RWPE2 (cell line): ENCODE data around the gene CHMP2A.
"Not testable (repeated sequence)": the region's sequence is repeated elsewhere in the genome, so short reads cannot be mapped to it uniquely, and the experiment has no call there.

Source experiments
- ATAC-seq: fragments of 200-7000 bp; cut with Tn5 transposase; 3 replicates; pipeline ENCODE4 v1.9.1; 2021; ENCODE audit warnings: low read depth
- DNase-seq: peaks from one replicate; pipeline ENCODE4 v3.0.0-alpha.2; 2020; ENCODE audit warnings: low spot score
- H3K27ac ChIP-seq: fragments of 450-650 bp; 2 replicates; pipeline ENCODE4 v1.5.1; 2017; ENCODE audit warnings: mild to moderate bottlenecking; ENCODE audit not compliant: poor library complexity, severe bottlenecking
- H3K27me3 ChIP-seq: fragments of 250-450 bp; sonication (Bioruptor Pico); 2 replicates; pipeline ENCODE4 v1.5.1; 2021; ENCODE audit warnings: mild to moderate bottlenecking, moderate library complexity; ENCODE audit not compliant: insufficient read depth, poor library complexity, severe bottlenecking
- H3K36me3 ChIP-seq: fragments of 250-450 bp; sonication (Bioruptor Pico); 2 replicates; pipeline ENCODE4 v1.5.1; 2020; ENCODE audit warnings: low read depth, mild to moderate bottlenecking, moderate library complexity
- H3K4me1 ChIP-seq: fragments of 250-450 bp; sonication (Bioruptor Pico); 2 replicates; pipeline ENCODE4 v1.5.1; 2021; ENCODE audit warnings: mild to moderate bottlenecking, moderate library complexity; ENCODE audit not compliant: insufficient read depth, poor library complexity, severe bottlenecking
- H3K4me3 ChIP-seq: fragments of 250-450 bp; sonication (Bioruptor Pico); 2 replicates; pipeline ENCODE4 v1.5.1; 2021; ENCODE audit warnings: mild to moderate bottlenecking, moderate library complexity; ENCODE audit not compliant: severe bottlenecking
- H3K9me3 ChIP-seq: fragments of 250-450 bp; sonication (Bioruptor Pico); 2 replicates; pipeline ENCODE4 v1.5.1; 2021; ENCODE audit warnings: mild to moderate bottlenecking, moderate library complexity; ENCODE audit not compliant: severe bottlenecking
- TF ChIP-seq, protein P1 (sequence below): fragments of 450-650 bp; IDR thresholded peaks from one replicate; pipeline ENCODE4 v1.5.1; 2017; ENCODE audit warnings: mild to moderate bottlenecking, moderate library complexity; ENCODE audit not compliant: poor library complexity, severe bottlenecking

CHMP2A gene

DNA sequence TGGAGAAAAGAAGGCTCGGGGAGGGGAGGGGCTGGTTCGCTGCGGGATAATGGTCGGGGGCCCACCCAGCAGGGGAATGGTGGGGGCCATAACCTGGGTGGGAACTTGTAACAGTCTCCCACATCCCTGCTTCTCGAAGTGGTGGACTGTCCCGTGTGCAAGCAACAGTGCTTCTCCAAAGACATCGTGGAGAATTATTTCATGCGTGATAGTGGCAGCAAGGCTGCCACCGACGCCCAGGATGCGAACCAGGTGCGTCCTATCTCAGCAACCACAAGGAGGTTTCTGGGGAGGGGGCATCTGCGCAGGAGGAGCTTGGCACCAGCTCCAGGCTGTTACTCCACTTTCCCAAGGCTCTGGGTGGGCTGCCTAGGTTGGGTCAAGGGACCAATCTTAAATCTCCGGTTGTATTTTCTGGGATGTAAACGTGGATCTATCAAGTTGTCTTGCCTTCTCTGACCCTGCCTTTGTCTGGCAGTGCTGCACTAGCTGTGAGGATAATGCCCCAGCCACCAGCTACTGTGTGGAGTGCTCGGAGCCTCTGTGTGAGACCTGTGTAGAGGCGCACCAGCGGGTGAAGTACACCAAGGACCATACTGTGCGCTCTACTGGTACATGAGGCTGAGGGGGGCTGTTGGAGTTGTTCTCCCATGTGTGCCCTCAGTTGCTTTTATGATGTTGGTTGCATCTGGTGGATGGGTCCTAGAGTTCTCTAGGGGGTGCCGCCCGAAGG, 9.5 kb downstream of the CHMP2A start:
- Histone ChIP-seq H3K27me3 (no peaks in the 10 kb centered on the region), H3K4me3 (peak overlapping the region; percentile 82), H3K4me1 (peaks cover 5% of the 10 kb centered on the region), H3K36me3 (peaks cover 55% of the 10 kb centered on the region), H3K27ac (peak overlapping the region; percentile 80), H3K9me3 (no peaks in the 10 kb centered on the region)
- no peak for ATAC-seq
- DNase-seq, result no peak
- TF ChIP-seq, protein P1, sequence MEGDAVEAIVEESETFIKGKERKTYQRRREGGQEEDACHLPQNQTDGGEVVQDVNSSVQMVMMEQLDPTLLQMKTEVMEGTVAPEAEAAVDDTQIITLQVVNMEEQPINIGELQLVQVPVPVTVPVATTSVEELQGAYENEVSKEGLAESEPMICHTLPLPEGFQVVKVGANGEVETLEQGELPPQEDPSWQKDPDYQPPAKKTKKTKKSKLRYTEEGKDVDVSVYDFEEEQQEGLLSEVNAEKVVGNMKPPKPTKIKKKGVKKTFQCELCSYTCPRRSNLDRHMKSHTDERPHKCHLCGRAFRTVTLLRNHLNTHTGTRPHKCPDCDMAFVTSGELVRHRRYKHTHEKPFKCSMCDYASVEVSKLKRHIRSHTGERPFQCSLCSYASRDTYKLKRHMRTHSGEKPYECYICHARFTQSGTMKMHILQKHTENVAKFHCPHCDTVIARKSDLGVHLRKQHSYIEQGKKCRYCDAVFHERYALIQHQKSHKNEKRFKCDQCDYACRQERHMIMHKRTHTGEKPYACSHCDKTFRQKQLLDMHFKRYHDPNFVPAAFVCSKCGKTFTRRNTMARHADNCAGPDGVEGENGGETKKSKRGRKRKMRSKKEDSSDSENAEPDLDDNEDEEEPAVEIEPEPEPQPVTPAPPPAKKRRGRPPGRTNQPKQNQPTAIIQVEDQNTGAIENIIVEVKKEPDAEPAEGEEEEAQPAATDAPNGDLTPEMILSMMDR, result no peak

DNA sequence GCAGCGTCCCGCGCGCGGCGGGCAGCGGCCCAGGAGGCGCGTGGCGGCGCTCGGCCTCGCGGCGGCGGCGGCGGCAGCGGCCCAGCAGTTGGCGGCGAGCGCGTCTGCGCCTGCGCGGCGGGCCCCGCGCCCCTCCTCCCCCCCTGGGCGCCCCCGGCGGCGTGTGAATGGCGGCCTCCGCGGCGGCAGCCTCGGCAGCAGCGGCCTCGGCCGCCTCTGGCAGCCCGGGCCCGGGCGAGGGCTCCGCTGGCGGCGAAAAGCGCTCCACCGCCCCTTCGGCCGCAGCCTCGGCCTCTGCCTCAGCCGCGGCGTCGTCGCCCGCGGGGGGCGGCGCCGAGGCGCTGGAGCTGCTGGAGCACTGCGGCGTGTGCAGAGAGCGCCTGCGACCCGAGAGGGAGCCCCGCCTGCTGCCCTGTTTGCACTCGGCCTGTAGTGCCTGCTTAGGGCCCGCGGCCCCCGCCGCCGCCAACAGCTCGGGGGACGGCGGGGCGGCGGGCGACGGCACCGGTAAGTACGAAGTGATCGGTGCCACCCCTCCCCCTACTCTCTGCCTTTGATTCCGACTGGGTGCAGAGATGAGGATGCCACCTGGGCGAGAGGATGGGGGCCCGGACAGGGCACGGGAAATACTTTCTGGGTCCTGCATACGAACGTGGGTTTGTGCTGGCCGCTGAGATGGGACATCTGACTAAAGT, 10.2 kb downstream of the CHMP2A start:
- Histone ChIP-seq H3K36me3 (peaks cover 48% of the 10 kb centered on the region), H3K9me3 (no peaks in the 10 kb centered on the region), H3K4me1 (peaks cover 5% of the 10 kb centered on the region), H3K27me3 (no peaks in the 10 kb centered on the region), H3K27ac (peak overlapping the region; percentile 80), H3K4me3 (peak overlapping the region; percentile 82)
- DNase-seq (no peak), ATAC-seq (no peak)
- TF ChIP-seq, protein P1, result no peak

DNA sequence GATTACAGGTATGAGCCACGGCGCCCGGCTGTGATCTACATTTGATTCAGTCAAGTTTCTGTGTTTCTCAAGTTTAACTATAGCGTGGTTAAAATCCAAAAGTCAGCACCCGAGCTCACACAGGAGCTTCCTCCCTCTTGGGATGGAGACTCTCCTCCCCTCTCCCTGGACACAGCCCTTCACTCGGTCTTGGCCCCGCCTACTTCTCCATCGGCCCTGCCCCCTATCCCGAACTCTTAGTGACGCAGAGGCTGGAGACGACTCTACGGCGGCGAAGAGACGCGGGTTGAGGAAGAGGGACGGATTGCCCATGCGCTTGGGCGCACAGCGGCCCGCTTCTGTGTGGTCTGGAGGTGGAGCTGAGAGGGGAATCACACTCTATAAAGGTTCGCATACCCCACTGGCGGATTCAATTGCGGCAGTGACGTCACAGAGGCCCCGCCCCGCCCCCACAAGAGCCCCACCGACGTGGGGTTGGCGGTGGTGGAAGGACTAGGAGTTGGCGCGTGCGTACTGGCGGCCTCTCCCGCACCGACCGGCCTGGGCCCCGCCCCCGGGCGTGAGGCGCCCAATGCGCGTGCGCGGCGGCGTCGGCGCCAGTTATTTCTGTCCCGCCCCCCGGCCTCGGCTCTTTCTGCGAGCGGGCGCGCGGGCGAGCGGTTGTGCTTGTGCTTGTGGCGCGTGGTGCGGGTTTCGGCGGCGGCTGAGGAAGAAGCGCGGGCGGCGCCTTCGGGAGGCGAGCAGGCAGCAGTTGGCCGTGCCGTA, 10.9 kb downstream of the CHMP2A start, which contains the start of gene TRIM28:
TSS of gene TRIM28 (plus strand) at position 239 of the 765 bp plus-strand sequence. CDS start 694 bp downstream, outside the sequence.
- Histone ChIP-seq H3K36me3 (peaks cover 40% of the 10 kb centered on the region), H3K4me1 (peaks cover 5% of the 10 kb centered on the region), H3K27me3 (no peaks in the 10 kb centered on the region), H3K27ac (peak within 1 kb of the TSS; percentile 80), H3K9me3 (no peaks in the 10 kb centered on the region), H3K4me3 (peak within 1 kb of the TSS; percentile 82)
- TF ChIP-seq, protein P1, result no peak
- DNase-seq (peak; percentile 96), ATAC-seq (peak; percentile 93)

DNA sequence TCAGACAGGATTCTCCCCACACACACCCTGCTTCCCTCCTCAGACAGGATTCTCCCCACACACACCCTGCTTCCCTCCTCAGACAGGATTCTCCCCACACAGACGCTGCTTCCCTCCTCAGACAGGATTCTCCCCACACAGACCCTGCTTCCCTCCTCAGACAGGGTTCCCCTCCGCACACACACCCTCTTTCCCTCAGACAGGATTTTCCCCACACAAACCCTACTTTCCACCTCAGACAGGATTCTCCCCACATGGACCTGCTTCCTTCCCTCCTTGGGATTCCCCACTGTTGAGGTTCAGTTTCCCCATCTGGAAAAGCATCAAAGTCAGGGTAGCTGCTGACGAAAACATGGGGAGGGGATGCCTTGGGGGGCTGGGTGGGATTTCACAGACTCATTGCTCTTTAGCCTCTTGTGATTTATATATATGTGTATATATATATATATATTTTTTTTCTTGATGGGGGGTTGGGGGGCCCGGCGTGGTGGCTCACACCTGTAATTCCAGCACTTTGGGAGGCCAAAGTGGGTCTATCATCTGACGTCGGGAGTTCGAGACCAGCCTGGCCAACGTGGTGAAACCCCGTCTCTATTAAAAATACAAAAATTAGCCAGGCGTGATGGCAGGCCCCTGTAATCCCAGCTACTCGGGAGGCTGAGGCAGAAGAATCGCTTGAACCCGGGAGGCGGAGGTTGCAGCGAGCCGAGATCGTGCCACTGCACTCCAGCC, 12.1 kb downstream of the CHMP2A start:
- not testable (repeated sequence) for ATAC-seq, DNase-seq, H3K27me3 ChIP-seq, H3K4me1 ChIP-seq, H3K4me3 ChIP-seq, H3K9me3 ChIP-seq
- H3K27ac ChIP-seq, result peak overlapping the region; percentile 80
- H3K36me3 ChIP-seq, result peaks cover 28% of the 10 kb centered on the region

DNA sequence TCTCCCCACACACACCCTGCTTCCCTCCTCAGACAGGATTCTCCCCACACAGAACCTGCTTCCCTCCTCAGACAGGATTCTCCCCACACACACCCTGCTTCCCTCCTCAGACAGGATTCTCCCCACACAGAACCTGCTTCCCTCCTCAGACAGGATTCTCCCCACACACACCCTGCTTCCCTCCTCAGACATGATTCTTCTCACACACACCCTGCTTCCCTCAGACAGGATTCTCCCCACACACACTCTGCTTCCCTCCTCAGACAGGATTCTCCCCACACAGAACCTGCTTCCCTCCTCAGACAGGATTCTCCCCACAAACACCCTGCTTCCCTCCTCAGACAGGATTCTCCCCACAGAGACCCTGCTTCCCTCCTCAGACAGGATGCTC, 15.7 kb downstream of the CHMP2A start:
- H3K27ac ChIP-seq, ATAC-seq, DNase-seq, H3K4me1 ChIP-seq, H3K36me3 ChIP-seq, H3K9me3 ChIP-seq, H3K27me3 ChIP-seq, H3K4me3 ChIP-seq: not testable (repeated sequence)
